ENCODE data around the gene SMOC1.

DNA sequence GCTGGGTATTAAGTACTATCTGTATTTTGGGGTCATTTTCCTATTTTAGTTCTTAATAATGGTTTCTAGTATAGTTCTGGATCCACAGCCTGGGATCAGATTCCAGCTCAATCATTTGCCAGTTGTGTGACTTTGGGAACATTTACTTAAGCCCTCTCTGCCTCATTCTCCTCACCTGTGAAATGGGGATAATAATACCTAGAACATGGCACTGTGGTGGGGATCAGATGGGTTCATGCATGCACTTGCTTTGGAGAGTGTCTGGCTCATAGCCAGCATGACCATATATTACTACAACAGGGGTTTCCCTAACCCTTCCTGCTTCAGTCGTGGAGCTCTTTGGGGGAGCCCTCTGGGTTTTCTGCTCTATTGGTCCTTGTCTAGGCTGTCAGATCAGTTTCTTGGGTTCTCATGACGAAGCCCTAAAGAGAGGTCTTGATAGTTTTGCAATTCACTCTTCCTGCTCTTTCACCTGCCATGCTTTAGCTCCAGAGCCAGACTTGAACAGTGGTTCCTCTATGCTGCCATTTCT is 34.1 kb upstream of the SMOC1 start:
- TF ChIP-seq, protein P1, sequence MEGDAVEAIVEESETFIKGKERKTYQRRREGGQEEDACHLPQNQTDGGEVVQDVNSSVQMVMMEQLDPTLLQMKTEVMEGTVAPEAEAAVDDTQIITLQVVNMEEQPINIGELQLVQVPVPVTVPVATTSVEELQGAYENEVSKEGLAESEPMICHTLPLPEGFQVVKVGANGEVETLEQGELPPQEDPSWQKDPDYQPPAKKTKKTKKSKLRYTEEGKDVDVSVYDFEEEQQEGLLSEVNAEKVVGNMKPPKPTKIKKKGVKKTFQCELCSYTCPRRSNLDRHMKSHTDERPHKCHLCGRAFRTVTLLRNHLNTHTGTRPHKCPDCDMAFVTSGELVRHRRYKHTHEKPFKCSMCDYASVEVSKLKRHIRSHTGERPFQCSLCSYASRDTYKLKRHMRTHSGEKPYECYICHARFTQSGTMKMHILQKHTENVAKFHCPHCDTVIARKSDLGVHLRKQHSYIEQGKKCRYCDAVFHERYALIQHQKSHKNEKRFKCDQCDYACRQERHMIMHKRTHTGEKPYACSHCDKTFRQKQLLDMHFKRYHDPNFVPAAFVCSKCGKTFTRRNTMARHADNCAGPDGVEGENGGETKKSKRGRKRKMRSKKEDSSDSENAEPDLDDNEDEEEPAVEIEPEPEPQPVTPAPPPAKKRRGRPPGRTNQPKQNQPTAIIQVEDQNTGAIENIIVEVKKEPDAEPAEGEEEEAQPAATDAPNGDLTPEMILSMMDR (IDR thresholded peaks at IDR 0.05): no peak
- TF ChIP-seq POLR2A (IDR thresholded peaks at IDR 0.05) (no peak), POLR2AphosphoS5 (IDR thresholded peaks at IDR 0.05) (no peak), EP300 (IDR thresholded peaks at IDR 0.05) (no peak)

All from stomach (tissue), 4 donors.